Neural cell (in vitro differentiated cells): ENCODE data around the gene EPB41. TPM values are rescaled to one million over a fixed set of nuclear protein-coding genes. Genes with fewer than 3 reads are reported as not detected.

Experiments used
- H2AFZ ChIP-seq: fragments of 200-600, 300-800 bp; sonication (generic), shearing (Covaris generic); 2 replicates; pipeline ENCODE4 v1.6.0; 2014; ENCODE audit warnings: low read depth, mild to moderate bottlenecking, antibody characterized with exemption, low read length, moderate library complexity
- H3F3A ChIP-seq: fragments of 200-600 bp; shearing (Covaris generic); 2 replicates; pipeline ENCODE4 v1.6.1; 2016; ENCODE audit warnings: mild to moderate bottlenecking, moderate library complexity, mixed read lengths, antibody characterized with exemption, low read length; ENCODE audit not compliant: insufficient read depth, poor library complexity, severe bottlenecking
- H3K27ac ChIP-seq: fragments of 200-600, 300-800 bp; sonication (generic), shearing (Covaris generic); 2 replicates; pipeline ENCODE4 v1.5.1; 2014; ENCODE audit warnings: mild to moderate bottlenecking, low read length, moderate library complexity
- H3K27me3 ChIP-seq: fragments of 300-800, 200-600 bp; sonication (generic), shearing (Covaris generic); 2 replicates; pipeline ENCODE4 v1.6.0; 2014; ENCODE audit warnings: mild to moderate bottlenecking, low read depth, low read length, moderate library complexity; ENCODE audit not compliant: insufficient read depth
- H3K36me3 ChIP-seq: fragments of 300-800, 200-600 bp; sonication (generic), shearing (Covaris generic); 2 replicates; pipeline ENCODE4 v1.5.1; 2014; ENCODE audit warnings: mild to moderate bottlenecking, antibody characterized with exemption, low read length, moderate library complexity; ENCODE audit not compliant: insufficient read depth
- H3K4me2 ChIP-seq: fragments of 300-800, 200-600 bp; sonication (generic), shearing (Covaris generic); 2 replicates; pipeline ENCODE4 v1.6.0; 2014; ENCODE audit warnings: mild to moderate bottlenecking, low read length
- H3K4me3 ChIP-seq: fragments of 300-800, 200-600 bp; sonication (generic), shearing (Covaris generic); 2 replicates; pipeline ENCODE4 v1.5.1; 2014; ENCODE audit warnings: mild to moderate bottlenecking, low read length, moderate library complexity
- H3K79me2 ChIP-seq: fragments of 200-600 bp; shearing (Covaris generic); replicated peaks from 2 replicates; pipeline ENCODE4 v1.6.0; 2014; ENCODE audit warnings: mild to moderate bottlenecking, low read length, moderate library complexity; ENCODE audit not compliant: insufficient read depth
- H3K9ac ChIP-seq: fragments of 300-800, 200-600 bp; sonication (generic), shearing (Covaris generic); 2 replicates; pipeline ENCODE4 v1.6.1; 2016; ENCODE audit warnings: mild to moderate bottlenecking, low read length, mixed read lengths
- H3K9me2 ChIP-seq: fragments of 200-600 bp; shearing (Covaris generic); 2 replicates; pipeline ENCODE4 v1.6.1; 2016; ENCODE audit warnings: mild to moderate bottlenecking, low read length, mixed read lengths; ENCODE audit not compliant: insufficient read depth
- H3K9me3 ChIP-seq: fragments of 200-600, 300-800 bp; sonication (generic), shearing (Covaris generic); 2 replicates; pipeline ENCODE4 v1.6.1; 2016; ENCODE audit warnings: mild to moderate bottlenecking, mixed run types, low read length, moderate library complexity, mixed read lengths
- H4K20me1 ChIP-seq: fragments of 200-600 bp; shearing (Covaris generic); 2 replicates; pipeline ENCODE4 v1.6.1; 2016; ENCODE audit warnings: mild to moderate bottlenecking, mixed run types; ENCODE audit not compliant: insufficient read depth
- CTCF ChIP-seq: fragments of 450-650 bp; IDR thresholded peaks from 2 replicates; pipeline ENCODE4 v1.5.1; 2014; ENCODE audit warnings: antibody characterized with exemption, mild to moderate bottlenecking, moderate library complexity; ENCODE audit not compliant: poor library complexity, severe bottlenecking
- EP300 ChIP-seq: fragments of 450-650 bp; conservative IDR thresholded peaks from 2 replicates; pipeline ENCODE4 v1.6.1; 2014; ENCODE audit warnings: antibody characterized with exemption, mild to moderate bottlenecking, moderate library complexity; ENCODE audit not compliant: poor library complexity, severe bottlenecking
- EZH2 ChIP-seq: fragments of 200-600, 300-800 bp; shearing (Covaris generic), sonication (generic); IDR thresholded peaks from 2 replicates; pipeline ENCODE4 v1.6.1; 2014; ENCODE audit warnings: antibody characterized with exemption, low read length, borderline replicate concordance, mild to moderate bottlenecking; ENCODE audit not compliant: insufficient read depth, poor library complexity, severe bottlenecking
- MXI1 ChIP-seq: fragments of 450-650 bp; conservative IDR thresholded peaks from 2 replicates; pipeline ENCODE4 v1.6.1; 2014; ENCODE audit warnings: antibody characterized with exemption, mild to moderate bottlenecking; ENCODE audit not compliant: poor library complexity, severe bottlenecking
- POLR2AphosphoS5 ChIP-seq: IDR thresholded peaks from 2 replicates; pipeline ENCODE4 v1.6.1; 2012
- RAD21 ChIP-seq: fragments of 450-650 bp; conservative IDR thresholded peaks from 2 replicates; pipeline ENCODE4 v1.6.1; 2014; ENCODE audit warnings: antibody characterized with exemption, mild to moderate bottlenecking, moderate library complexity
- REST ChIP-seq: IDR thresholded peaks from 2 replicates; pipeline ENCODE4 v1.6.1; 2012; ENCODE audit warnings: borderline replicate concordance
- SMC3 ChIP-seq: fragments of 450-650 bp; conservative IDR thresholded peaks from 2 replicates; pipeline ENCODE4 v1.6.1; 2014; ENCODE audit warnings: antibody characterized with exemption, mild to moderate bottlenecking, moderate library complexity; ENCODE audit not compliant: poor library complexity
- TAF1 ChIP-seq: IDR thresholded peaks from 2 replicates; pipeline ENCODE4 v1.6.1; 2012; ENCODE audit warnings: low read depth
- polyA minus RNA-seq: library from RNA; depleted of rRNA, polyadenylated mRNA; stranded (reverse); fragments of >200 nt; gene quantifications from 2 replicates; pipeline ENCODE4 v1.2.3, GENCODE V29; 2014
- polyA plus RNA-seq: library from polyadenylated mRNA; depleted of rRNA; stranded (reverse); fragments of >200 nt; gene quantifications from 2 replicates; pipeline ENCODE4 v1.2.3, GENCODE V29; 2014

EPB41 gene
- 62.0 and 65.2 TPM in 2 replicates for polyA plus RNA-seq
- 130 and 156 TPM in 2 replicates for polyA minus RNA-seq

GRCh38 chr1:28914228-28915030 lies at the start of gene EPB41:
TSS of gene EPB41 (plus strand) at chr1:28914569. CDS start at chr1:28987438, 72,869 bp downstream.
- Histone ChIP-seq H3K9me2 (no peaks in the 10 kb centered on the region), H3K9me3 (no peaks in the 10 kb centered on the region), H4K20me1 (no peaks in the 10 kb centered on the region), H3K27me3 (no peaks in the 10 kb centered on the region), H2AFZ (peak within 1 kb of the TSS; percentile 19), H3K36me3 (no peaks in the 10 kb centered on the region), H3K4me3 (peak within 1 kb of the TSS; percentile 74), H3K79me2 (peaks cover 38% of the 10 kb centered on the region), H3F3A (no peaks in the 10 kb centered on the region), H3K4me2 (peak within 1 kb of the TSS; percentile 92), H3K27ac (peak within 1 kb of the TSS; percentile 83), H3K9ac (peak within 1 kb of the TSS; percentile 86)
- peak; percentile 26 for TF ChIP-seq RAD21
- peak; percentile 54 for TF ChIP-seq TAF1
- TF ChIP-seq SMC3: peak; percentile 10
- peak; percentile 19 for TF ChIP-seq REST
- TF ChIP-seq POLR2AphosphoS5: peak; percentile 91
- peak; percentile 37 for TF ChIP-seq EP300
- TF ChIP-seq MXI1: peak; percentile 58
- TF ChIP-seq CTCF: peak; percentile 26
- TF ChIP-seq EZH2: no peak

- H3K27me3 ChIP-seq: no peaks in the 10 kb centered on the region
- H3K79me2 ChIP-seq: no peaks in the 10 kb centered on the region
- H3F3A ChIP-seq: no peaks in the 10 kb centered on the region
- H3K4me2 ChIP-seq: no peak overlapping the region
- no peaks in the 10 kb centered on the region for H3K9me3 ChIP-seq
- TF ChIP-seq RAD21: no peak
- TF ChIP-seq POLR2AphosphoS5: no peak
- no peak for TF ChIP-seq REST
- no peak for TF ChIP-seq EP300
- TF ChIP-seq TAF1: no peak
- no peak for TF ChIP-seq CTCF
- TF ChIP-seq SMC3: no peak
- no peak for TF ChIP-seq EZH2
- TF ChIP-seq MXI1: no peak
- peak overlapping the region; percentile 49 for H2AFZ ChIP-seq
- no peaks in the 10 kb centered on the region for H3K36me3 ChIP-seq
- H4K20me1 ChIP-seq: no peaks in the 10 kb centered on the region
- H3K27ac ChIP-seq: no peak overlapping the region
- no peak overlapping the region for H3K4me3 ChIP-seq
- H3K9me2 ChIP-seq: no peaks in the 10 kb centered on the region
- no peak overlapping the region for H3K9ac ChIP-seq
Measured at GRCh38 chr1:28864695-28865094, 49.7 kb upstream of the EPB41 start.
